T-helper 1 cell (primary cell): ENCODE measurements around the gene DOCK9.

Experiments
- DNase-seq, 5 donors: peaks; one replicate each; pipeline ENCODE4 v3.0.0-alpha.2; 2012 to 2020
- total RNA-seq, 4 donors: gene quantifications; one replicate each; lab custom pipeline; 2026; lab: John Stamatoyannopoulos, UW

Gene DOCK9
- total RNA-seq, result 180 to 232 (median 206) reads per million in 4 donors

GRCh38 chr13:98977568-98978265, at the start of gene DOCK9:
DOCK9 (minus strand) TSS chr13:98978064; CDS start chr13:98977909, 155 bp downstream.
- no peak for DNase-seq

- DNase-seq, result peak in 1 of 5 donors; percentile 76
Measured at GRCh38 chr13:99027260-99027659, 49.4 kb upstream of the DOCK9 start.

- no peak for DNase-seq
Measured at GRCh38 chr13:99022941-99023340, 45.1 kb upstream of the DOCK9 start.

- DNase-seq, result no peak
Measured at GRCh38 chr13:99018418-99019180, 40.7 kb upstream of the DOCK9 start.

- DNase-seq, result no peak
Measured at GRCh38 chr13:99015606-99016490, 38.0 kb upstream of the DOCK9 start.

GRCh38 chr13:99014522-99014921, 36.7 kb upstream of the DOCK9 start:
- DNase-seq, result no peak

- no peak for DNase-seq
Measured at GRCh38 chr13:99013951-99014350, 36.1 kb upstream of the DOCK9 start.

- no peak for DNase-seq
Measured at GRCh38 chr13:99012539-99012938, 34.7 kb upstream of the DOCK9 start.

- DNase-seq, result no peak
Measured at GRCh38 chr13:99009987-99010551, 32.2 kb upstream of the DOCK9 start.

GRCh38 chr13:99008577-99008976, 30.7 kb upstream of the DOCK9 start:
- no peak for DNase-seq

GRCh38 chr13:99007414-99007986, 29.6 kb upstream of the DOCK9 start:
- DNase-seq, result no peak

GRCh38 chr13:99005609-99006008, 27.7 kb upstream of the DOCK9 start:
- no peak for DNase-seq

- DNase-seq, result no peak
Measured at GRCh38 chr13:99004978-99005377, 27.1 kb upstream of the DOCK9 start.

- no peak for DNase-seq
Measured at GRCh38 chr13:99003851-99004471, 26.1 kb upstream of the DOCK9 start.

GRCh38 chr13:99003186-99003585, 25.3 kb upstream of the DOCK9 start:
- no peak for DNase-seq

GRCh38 chr13:99002172-99002710, 24.4 kb upstream of the DOCK9 start:
- DNase-seq, result no peak

- peak in 1 of 5 donors; percentile 17 for DNase-seq
Measured at GRCh38 chr13:99000137-99000536, 22.3 kb upstream of the DOCK9 start.

GRCh38 chr13:98999639-98999952, 21.7 kb upstream of the DOCK9 start:
- DNase-seq, result no peak

GRCh38 chr13:98998831-98999638, 21.2 kb upstream of the DOCK9 start:
- DNase-seq, result peak in 2 of 5 donors; percentile 7 to 65

- DNase-seq, result no peak
Measured at GRCh38 chr13:98997738-98998641, 20.1 kb upstream of the DOCK9 start.
